Activated CD4-positive, CD25-positive, alpha-beta regulatory T cell treated with anti-CD3 and anti-CD28 coated beads, Interleukin-2, amount 50 U/mL, for 24 hours (primary cell): ENCODE measurements around the gene PLEKHA7.
A peak's percentile ranks its signal among the peaks of the same experiment; 100 is the strongest.

Experiments
- ATAC-seq, 2 donors: fragments of 150-1000 bp; cut with Tn5 transposase; one replicate each; pipeline ENCODE4 v1.10.0; 2021; ENCODE audit warnings: mild to moderate bottlenecking in 1 of 2, moderate library complexity in 1 of 2

Gene PLEKHA7

DNA sequence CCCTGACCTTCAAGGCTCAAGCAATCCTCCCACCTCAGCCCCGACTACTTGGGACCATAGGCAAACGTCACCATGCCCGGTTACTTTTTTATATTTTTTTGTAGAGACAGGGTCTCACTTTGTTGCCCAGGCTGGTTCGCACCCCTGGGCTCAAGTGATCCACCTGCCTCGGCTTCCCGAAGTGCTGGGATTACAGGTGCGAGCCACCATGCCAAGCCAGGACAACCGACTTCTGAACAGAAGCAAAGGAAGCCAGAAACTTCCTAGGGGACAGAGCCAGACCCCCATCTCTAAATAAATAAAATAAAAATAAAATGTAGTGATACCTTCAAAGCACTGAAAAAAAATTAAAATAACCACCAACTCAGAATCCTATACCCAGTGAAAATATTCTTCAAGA is 249.3 kb downstream of the PLEKHA7 start:
- ATAC-seq = no peak

DNA sequence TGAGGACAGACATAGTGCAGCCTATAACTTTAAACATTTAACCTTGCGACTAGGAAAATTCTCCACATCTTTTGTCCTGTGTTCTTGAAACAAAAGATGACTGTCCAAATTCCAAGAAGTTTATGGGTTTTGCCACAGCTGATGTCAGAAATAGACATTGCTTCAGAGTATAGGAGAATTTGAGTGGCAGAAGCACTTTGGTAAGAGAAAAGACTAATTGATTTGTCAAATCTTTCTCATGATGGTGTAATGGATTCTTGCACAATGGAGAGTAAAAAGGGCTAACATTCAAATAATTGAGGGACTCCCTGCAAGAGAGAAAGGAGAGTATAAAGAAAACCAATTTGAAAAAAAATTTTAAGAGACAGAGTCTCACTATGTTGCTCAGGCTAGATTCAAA is 250.5 kb downstream of the PLEKHA7 start:
- no peak for ATAC-seq

DNA sequence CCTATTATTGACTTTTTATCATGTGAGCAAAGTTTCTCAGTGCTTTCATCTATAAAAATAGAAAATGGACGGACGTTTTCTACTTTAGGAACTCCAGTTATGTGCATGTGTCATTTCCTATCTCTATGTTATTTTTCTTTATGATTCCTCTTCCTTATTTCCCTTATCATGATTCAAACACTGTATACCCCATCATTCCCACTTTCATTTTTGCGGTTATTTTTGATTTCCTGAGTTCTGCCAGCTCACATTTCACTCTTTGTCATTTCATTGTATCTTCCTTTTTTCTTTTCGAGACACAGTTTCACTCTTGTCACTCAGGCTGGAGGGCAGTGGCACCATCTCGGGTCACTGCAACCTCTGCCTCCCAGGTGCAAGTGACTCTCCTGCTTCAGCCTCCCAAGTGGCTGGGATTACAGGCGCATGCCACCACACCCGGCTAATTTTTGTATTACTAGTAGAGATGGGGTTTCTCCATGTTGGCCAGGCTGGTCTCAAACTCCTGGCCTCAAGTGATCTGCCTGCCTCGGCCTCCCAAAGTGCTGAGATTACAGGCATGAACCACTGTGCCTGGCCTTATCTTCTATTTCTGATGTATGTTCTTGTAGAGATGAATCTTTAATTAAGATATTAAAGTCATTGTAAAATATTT is 254.2 kb downstream of the PLEKHA7 start:
- ATAC-seq = no peak

DNA sequence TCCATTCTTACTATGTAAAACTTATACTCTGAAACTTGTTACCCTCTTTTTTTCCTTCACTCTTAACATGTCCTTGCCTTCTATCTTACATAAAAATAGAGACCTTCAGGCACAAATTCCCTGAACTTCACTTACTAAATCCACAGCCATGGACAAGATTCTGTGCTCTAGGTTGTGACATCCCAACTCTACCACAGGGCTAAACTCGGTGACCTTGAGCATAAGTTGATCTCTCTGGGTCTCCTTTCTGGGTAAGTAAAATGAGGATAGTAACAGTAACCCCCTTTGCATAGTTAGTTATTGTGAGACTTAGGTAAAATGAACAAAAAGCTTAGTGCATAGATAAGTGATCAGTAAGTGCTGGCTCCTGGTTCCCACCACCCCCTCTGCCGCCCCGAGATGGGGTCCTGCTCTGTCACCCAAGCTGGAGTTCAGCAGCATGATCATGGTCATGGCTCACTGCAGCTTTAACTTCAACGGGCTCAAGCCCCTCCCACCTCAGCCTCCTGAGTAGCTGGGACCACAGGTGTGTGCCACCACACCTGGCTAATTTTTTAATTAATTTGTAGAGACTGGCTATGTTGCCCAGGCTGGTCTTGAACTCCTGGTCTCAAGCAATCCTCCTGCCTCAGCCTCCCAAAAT is 255.7 kb downstream of the PLEKHA7 start:
- no peak for ATAC-seq

DNA sequence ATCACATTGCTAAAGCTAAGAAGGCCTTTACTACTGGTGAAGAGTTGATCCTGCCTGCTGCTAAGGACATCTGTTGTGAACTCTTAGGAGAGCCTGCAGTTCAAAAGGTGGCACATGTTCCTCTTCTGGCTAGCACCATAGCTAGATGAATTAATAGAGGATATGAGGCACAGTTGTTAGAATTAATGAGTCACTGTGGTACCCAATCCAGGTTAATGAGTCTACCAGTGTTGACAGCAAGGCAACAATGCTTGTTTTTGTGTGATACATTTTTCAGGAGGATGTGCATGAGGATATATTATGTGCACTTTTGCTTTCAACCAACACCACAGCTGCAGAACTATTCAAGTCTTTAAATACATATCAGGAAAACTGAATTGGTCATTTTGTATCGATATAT is 263.8 kb downstream of the PLEKHA7 start:
- ATAC-seq = peak; percentile 56 to 64

DNA sequence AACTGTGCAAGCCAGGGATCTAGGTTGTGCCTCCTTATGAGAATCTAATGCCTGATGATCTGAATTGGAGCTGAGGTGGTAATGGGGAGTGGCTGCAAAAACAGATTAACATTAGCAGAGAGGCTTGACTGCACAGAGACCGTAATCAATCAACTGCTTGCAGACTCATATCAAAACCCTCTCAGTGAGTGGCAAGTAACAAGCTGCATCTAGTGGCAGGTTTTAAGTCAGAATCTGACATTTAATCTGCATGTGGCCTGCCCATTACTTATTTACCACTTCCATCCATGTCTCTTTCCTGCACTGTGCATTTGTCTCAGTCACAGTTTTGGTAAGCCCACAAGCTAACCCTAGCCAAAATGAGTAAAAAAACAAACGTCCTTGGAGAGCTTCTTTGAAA is 264.5 kb downstream of the PLEKHA7 start:
- ATAC-seq = peak; percentile 58 to 71

DNA sequence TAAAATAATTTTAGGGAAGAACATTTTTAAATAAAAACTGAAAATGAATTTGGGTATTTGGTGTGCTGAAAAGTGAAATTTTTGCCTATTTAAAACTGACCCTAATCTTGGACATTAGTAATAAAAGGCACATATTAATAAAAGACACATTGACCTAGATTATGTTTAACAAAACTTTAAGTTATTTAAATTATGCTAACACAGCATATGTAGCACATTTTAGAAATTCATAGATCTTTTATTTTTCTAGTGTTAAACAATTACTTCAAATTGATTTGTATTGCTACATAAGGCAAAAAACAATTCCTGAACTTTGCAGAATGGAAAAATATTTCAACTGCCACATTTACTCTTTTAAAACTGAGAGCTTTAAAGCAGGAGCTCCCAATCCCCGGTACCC is 265.1 kb downstream of the PLEKHA7 start:
- ATAC-seq = no peak

DNA sequence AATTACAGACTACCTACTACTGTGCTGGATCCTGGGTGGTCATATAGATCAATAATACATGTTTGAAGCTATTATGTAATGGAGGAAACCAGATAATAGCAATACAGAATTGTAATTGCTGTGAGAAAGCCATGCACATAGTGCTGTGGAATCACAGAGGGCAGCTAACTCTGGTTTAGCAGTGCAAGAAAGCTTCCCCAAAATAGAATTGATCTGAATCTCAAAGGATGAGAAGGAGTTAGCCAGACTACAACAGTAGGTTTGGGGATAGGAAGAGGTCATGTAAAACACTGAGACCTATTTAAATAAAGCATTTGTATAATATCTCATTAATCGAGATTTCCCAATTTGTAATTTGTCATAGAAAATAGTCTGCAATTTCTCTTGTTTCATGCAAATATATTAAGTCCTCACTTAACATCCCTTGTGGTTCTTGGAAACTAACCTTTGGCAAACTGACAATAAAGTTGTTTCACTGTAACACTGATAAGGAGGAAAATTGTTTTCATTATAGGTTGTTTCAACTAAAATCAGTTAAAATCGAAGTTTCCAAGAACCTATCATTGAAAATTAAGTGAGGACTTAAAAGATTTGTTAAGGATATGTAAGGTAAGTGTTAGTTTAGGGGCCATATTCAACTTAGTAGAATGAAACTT is 268.1 kb downstream of the PLEKHA7 start:
- no peak for ATAC-seq

DNA sequence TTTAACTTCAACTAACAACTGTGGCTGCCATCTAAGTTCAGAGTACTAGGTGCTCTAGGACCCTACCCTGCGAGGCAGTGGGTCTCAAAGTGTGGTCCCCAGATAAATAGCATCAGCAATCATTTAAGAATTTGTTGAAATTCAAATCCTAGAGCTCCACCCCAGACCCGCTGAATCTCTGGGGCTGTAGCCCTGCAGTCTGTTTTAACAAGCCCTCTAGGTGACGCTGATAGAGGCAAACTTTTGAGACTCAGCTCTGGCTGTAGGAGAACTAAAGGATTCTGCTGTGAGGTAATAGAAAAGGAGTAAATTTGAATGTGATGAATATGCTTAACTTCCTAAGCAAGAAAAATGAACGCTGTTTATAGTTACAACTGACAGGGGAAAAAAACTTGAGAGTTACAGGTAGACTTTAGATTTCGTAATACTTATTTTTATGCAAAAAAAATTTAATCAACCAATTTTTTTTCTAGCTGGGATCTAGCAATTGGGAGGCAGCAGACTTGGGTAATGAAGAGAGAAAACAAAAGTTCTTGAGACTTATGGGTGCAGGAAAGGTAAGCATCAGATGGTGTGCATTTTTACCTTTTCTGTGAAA is 270.0 kb downstream of the PLEKHA7 start:
- ATAC-seq = no peak

DNA sequence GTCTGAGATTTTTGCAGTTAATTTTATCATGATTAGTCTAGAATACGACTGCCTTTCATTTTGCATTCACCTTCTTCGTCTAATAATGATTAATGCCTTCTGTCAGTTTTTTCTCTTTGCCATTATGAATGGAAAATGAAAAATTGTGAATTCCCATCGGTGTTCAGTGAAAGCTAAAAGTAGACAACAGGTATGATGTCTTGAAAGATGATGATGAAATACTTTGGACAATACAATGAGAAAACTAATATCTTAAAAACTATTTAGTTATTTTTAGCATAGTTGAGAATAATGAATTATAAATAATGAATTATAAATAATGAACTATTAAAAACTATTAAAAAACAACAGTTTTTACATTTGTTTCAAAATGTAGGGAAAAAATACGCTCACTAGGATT is 270.7 kb downstream of the PLEKHA7 start:
- no peak for ATAC-seq

DNA sequence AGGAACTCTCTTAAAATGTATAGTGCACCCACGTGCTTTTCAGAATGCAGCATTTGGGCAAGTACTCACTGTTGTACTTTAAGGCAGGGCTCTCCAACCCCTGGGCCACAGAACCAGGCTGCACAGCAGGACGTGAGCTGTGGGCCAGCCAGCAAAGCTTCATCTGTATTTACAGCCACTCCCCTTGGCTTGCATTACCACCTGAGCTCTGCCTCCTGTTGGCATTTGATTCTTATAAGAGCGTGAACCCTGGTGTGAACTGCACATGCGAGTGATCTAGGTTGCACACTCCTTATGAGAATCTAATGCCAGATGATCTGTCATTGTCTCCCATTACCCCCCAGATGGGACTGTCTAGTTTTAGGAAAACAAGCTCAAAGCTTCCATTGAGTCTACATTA is 272.7 kb downstream of the PLEKHA7 start:
- no peak for ATAC-seq

DNA sequence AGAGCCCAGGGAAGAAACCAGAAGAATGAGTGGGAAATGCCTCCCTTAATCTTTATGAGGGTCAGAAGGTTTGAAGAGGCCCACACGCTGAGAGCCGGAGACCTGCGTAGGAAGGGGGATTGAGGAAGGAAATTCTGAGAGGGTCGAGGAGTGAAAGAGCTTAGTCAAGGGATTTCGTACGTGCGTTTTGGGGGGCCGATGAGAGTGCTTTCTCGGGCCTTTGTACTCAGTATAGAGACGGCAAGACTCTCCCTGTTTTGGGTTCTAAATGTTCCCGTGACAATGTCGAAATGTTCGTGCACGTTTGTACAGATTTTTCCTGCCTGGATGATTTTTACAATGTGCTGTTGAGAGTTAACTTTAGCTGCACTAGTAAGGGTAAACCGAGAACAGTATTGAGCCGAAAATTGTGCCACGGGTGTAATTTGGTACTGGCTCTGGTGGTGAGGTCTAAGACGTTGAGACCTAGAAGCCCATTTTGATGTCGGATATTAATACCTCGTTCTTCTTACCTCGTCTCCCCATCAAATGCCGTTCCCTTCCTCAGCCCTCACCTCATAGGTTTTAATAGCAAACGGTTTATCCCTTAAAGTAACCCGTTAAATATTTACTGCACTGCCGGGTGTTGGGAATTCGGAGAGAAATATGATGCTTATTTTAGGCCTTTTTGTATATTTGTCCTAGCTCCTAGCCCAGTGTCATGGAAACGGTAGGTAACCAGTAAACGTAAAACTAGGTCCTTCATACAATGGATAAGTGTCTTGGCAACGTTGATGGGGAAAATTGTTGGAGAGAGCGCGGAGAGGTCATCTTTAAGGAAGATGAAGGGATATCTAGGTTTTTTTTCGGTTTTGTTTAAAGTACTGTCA is 275.0 kb downstream of the PLEKHA7 start:
- ATAC-seq = peak; percentile 2

DNA sequence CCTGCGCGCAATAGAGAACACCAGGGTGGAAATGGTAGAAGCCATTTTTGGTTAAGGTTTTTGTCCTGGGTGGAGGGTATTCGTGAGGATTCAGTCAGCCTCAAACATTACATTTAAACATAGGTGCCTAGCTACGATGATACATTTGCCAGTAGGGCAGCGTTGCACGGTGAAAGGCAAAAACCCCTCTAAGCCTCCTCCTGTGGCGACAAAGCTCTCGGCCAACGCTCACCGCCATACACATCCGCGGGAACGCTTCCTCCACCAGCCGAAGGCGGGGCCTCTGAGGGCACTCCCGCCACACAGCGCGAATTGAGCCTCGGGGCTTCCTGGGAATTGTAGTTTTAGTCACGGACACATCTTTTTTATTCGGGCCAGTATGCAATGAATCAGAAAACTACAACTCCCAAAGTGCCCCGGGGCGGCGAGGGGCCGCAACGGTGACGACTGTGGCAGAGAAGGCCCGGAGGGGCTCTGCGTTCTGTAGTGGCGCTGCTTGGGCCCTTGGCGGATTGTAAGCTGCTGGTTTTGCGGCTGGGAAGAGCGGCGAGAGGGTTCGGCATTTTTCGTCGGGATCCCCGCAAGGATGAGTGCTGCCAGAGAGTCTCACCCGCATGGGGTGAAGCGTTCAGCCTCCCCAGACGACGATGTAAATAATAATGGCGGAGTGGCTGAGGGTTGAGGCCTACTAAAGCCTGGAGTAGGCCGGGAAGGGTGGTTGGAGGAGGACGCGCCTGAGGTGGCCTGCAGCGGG is 275.8 kb downstream of the PLEKHA7 start, which contains the start of gene C11orf58:
Gene C11orf58, plus strand, starts transcription at position 455 of the 754 bp plus-strand sequence. Its CDS starts 132 bp downstream, at position 587.
- peak; percentile 98 for ATAC-seq

DNA sequence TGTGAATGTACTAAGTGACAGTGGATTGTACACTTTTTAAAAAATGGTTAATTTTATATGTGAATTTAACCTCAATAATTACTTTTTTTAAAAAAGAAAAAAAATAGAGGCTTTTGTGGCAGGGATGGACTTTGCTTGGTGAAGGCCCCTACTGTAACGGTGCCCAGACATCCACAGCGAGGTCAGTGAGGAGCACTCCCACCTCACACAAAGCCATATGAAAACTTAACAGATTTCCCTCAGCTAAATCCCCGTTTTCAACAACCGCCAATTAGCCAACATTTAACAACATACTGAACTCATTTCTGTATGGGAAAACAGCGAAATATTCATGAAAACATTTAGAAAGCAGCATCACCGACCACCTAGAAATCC is 276.4 kb downstream of the PLEKHA7 start:
- ATAC-seq = peak in 1 of 2 donors; percentile 0
